Measurements from ENCODE around the gene ITPA. TPM values are rescaled to one million over a fixed set of nuclear protein-coding genes. Genes with fewer than 3 reads are reported as not detected.

Gene ITPA
- total and polyA plus RNA-seq, 11 donors = 15.3 to 48.3 (median 22.2) TPM

DNA sequence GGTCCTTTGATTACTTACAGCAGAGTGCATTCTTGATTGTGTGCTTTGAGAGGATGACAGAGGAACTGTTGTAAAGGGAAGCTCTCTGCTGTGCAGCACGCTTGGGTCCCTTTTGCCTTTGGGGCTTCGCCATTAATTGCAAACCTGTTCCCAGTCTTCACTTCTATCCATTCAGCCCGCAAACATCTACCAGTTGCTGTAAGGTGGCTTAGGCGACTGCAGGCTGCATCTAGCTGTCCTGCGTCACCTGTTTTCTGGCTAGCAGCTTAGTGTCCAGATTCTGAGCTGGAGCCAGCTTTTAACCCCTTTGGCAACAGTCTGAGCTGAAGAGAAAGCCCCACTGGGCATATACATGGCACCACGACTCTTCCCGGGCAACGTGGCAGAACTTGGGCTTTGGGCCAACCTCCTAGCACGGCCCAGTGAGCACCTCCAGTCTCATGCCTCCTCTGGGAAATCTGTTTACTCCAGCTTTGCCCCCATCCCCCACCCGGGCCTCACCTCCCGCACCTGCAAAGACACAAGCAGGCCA lies 47.2 kb upstream of the ITPA start:
- ATAC-seq = no peak
- intact Hi-C loops (cut with DNase I) = no loop called here
- peaks cover 0 to 7% (median 0%) of the 10 kb centered on the region in 9 donors for H3K27me3 ChIP-seq
- WGBS, 4 donors = 53 to 64% (median 56%) methylated on average over 10 to 11 of the region's 11 CpGs
- TF ChIP-seq POLR2A (IDR thresholded peaks at IDR 0.05) = no peak
- TF ChIP-seq, protein P1, sequence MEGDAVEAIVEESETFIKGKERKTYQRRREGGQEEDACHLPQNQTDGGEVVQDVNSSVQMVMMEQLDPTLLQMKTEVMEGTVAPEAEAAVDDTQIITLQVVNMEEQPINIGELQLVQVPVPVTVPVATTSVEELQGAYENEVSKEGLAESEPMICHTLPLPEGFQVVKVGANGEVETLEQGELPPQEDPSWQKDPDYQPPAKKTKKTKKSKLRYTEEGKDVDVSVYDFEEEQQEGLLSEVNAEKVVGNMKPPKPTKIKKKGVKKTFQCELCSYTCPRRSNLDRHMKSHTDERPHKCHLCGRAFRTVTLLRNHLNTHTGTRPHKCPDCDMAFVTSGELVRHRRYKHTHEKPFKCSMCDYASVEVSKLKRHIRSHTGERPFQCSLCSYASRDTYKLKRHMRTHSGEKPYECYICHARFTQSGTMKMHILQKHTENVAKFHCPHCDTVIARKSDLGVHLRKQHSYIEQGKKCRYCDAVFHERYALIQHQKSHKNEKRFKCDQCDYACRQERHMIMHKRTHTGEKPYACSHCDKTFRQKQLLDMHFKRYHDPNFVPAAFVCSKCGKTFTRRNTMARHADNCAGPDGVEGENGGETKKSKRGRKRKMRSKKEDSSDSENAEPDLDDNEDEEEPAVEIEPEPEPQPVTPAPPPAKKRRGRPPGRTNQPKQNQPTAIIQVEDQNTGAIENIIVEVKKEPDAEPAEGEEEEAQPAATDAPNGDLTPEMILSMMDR (IDR thresholded peaks at IDR 0.05) = no peak
- H3K9me3 ChIP-seq = no peaks in the 10 kb centered on the region
- H3K36me3 ChIP-seq = no peaks in the 10 kb centered on the region
- H3K27ac ChIP-seq = no peak overlapping the region
- peaks cover 8 to 36% (median 28%) of the 10 kb centered on the region in 12 donors for H3K4me1 ChIP-seq
- no peak overlapping the region for H3K4me3 ChIP-seq
- DNase-seq = peak in 1 of 5 donors; percentile 32

DNA sequence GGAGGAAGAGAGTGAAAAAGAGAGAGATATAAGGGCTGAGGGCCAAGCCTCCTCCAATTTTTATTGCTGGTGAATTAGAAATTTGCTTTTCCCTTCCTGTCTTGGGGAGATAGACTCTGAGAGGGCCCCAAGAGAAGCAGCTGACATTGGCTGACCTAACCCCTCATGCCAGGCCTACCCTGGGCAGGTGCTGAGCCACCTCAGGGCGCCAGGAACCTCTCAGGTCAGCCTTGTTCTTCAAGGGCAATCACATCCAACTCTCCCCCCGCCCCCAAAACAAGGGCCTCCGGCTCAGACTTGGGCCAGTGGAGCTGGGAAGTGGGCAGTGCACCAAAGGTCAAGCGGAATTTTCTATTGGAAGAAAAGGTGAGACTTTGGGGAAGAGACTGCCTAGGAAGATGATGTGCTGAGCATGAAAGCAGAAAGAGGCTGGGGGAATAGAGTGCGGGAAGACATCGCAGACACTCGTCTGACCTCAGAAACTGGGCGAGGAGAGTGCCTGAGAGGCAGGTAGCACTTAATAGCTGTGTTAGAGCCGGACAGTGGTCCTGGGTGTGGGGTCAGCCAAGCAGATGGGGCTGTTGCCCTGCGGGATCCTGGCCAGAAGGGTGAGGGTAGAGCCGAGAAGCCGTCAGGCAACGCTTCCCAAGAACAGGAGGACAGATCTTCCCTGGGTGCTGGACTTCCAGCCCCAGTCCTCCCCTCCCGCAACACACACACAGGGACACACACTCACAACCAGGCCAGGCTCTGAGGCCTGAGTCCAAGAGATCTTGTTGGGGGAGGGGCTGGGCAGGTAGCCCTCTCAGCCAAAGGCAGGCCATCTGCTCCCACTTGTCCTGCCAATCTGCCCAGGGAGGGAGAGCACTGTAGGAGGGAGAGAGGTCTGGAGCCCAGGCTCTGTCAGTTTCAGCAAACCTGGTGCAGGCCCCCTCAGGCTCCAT lies 45.9 kb upstream of the ITPA start:
- TF ChIP-seq, protein P1 (IDR thresholded peaks at IDR 0.05) = no peak
- TF ChIP-seq POLR2A (IDR thresholded peaks at IDR 0.05) = no peak
- 91 to 96% (median 91%) methylated on average over 13 to 14 of the region's 14 CpGs for WGBS, 4 donors

DNA sequence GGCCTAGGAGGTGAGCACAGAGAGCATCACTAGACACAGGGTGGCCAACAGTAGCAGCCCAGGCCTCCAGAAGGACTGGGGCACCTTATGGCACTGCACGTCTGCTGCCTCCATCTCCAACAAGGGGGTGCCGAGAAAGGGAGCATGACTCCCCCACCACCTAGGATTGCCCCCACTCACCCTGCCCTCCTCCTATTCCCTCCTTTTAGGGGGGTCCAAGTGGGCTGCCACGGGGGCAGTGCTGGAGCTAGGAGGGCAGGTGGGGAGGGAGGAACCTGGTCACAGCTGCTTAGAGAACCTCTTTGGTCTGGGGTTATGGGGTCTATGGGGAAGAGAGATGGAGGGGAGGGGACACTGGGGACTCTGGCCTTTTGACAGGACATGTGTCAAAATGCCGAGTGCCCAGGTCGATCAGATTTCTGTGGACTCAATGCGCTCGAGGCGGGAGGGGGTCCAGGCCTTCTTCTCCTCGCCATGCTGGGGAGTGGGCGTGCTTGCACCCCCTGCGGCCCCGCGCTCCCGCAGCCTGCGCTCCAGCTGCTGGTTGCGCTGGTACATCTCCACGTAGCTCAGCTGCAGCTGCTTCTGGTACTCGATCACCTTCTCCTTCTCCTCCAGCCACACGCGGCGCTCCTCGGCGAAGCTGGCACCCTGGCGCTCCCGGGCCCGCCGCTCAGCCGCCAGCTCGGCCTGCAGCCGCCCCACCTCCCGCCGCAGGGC lies 45.1 kb upstream of the ITPA start:
- no peak for DNase-seq
- H3K4me1 ChIP-seq = peaks cover 0 to 17% (median 10%) of the 10 kb centered on the region in 12 donors
- intact Hi-C loops (cut with DNase I) = no loop called here
- TF ChIP-seq, protein P1 (IDR thresholded peaks at IDR 0.05) = no peak
- no peak for TF ChIP-seq POLR2A (IDR thresholded peaks at IDR 0.05)
- H3K9me3 ChIP-seq = no peaks in the 10 kb centered on the region
- ATAC-seq = no peak
- H3K4me3 ChIP-seq = peak overlapping the region in 7 of 12 donors; percentile 17 to 48 (median 32)
- H3K27me3 ChIP-seq = peaks cover 0 to 25% (median 0%) of the 10 kb centered on the region in 9 donors
- no peaks in the 10 kb centered on the region for H3K36me3 ChIP-seq
- H3K27ac ChIP-seq = no peak overlapping the region
- 85 to 94% (median 91%) methylated on average over 27 to 32 of the region's 32 CpGs for WGBS, 4 donors

More for the DNA sequence above, 45.9 kb upstream of the ITPA start:
- intact Hi-C loops (cut with DNase I) = no loop called here
- Histone ChIP-seq H3K36me3 (no peaks in the 10 kb centered on the region), H3K9me3 (no peaks in the 10 kb centered on the region), H3K27ac (no peak overlapping the region), H3K27me3 (peaks cover 0 to 17% (median 0%) of the 10 kb centered on the region in 9 donors), H3K4me3 (no peak overlapping the region), H3K4me1 (peaks cover 0 to 24% (median 15%) of the 10 kb centered on the region in 12 donors)
- ATAC-seq = no peak
- DNase-seq = peak in 2 of 5 donors; percentile 31 to 46

Measured in heart left ventricle (tissue), 16 donors.